Sciatic nerve (tissue), 2 donors: Measurements from ENCODE around the gene KCNMA1. TPM values are rescaled to one million over a fixed set of nuclear protein-coding genes. Genes with fewer than 3 reads are reported as not detected.

Experiments
- ATAC-seq: fragments of 200-7000 bp; cut with Tn5 transposase; one replicate; pipeline ENCODE4 v1.9.1; 2020; ENCODE audit warnings: mild to moderate bottlenecking, moderate library complexity
- DNase-seq: peaks from one replicate; pipeline ENCODE4 v3.0.0-alpha.2; 2020; ENCODE audit warnings: low spot score
- intact Hi-C: fragments of 100-400 bp; cut with DNase I; formaldehyde crosslinking; loops from one replicate; pipeline ENCODE4 v1.14.2; 2022
- total RNA-seq: library from RNA; stranded (reverse); fragmentation: NEBNext Ultra II Directional; extraction: Animal tissue kit (Norgen Biotek cat#: 25700); gene quantifications from one replicate; pipeline ENCODE4 v1.2.1, GENCODE V29; 2021
- donor health status: DM: no; HTN: no; CAD: no.
- donor health status: DM: no; HTN: no; CAD: no.

KCNMA1 gene
- total RNA-seq, 1 donor from 2014 or later: 10.7 TPM

DNA sequence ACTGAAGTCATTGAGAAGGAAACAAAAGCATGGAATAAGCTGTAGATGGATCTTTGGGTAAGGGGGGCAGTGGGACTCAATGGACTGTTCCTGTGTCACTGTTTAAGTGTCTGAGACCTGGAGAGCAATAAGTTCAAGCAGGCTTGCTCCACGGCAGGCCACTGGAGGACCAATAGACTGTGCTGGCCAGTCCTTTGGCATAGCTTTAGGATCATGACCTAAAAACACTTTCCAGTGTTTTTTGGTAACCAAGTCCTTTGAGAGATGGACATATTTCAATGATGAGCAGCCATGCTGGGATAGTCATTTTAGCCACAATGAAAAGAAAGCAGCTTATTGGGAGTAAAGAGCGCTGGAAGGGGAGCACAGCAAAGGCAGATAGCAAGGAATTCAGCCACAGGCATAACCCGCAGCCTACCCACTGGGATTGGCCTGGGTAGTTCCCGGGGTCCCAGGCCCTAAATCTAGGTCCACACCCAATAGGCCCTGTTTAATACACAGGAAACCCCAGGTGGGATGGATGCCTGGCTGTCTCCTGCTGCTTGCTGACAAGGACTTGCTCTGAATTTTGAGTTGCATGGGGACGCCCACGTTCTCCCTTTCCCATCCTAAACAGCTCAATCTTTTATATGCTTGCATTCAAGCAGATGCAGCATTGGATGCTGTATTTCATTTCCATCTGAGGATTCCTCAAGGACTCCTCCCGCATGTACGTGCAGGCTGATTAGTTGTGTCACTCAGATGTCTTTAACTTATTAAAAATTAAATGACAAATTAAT, 727.2 kb downstream of the KCNMA1 start:
- intact Hi-C loops: no loop called here
- ATAC-seq (peak; percentile 86), DNase-seq (no peak)

DNA sequence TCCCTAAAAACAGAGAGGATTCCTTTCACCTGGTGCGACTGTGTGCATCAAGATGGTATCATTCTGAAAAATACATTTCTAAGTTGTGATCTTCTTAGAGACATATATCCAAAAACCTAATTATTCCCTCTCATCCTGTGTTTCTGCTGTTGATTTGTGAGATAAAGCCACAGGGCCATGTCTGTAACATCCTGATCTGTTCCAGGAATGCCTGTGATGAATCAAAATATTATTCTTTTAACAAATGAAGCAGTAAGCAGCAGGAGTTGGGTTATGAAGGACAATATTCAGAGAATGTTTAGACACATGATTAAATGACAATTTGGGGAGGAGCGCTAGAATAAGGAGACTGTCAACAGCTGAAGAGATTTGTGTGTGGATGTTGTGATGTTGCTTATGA, 731.4 kb downstream of the KCNMA1 start:
- ATAC-seq: no peak
- intact Hi-C loops: no loop called here

DNA sequence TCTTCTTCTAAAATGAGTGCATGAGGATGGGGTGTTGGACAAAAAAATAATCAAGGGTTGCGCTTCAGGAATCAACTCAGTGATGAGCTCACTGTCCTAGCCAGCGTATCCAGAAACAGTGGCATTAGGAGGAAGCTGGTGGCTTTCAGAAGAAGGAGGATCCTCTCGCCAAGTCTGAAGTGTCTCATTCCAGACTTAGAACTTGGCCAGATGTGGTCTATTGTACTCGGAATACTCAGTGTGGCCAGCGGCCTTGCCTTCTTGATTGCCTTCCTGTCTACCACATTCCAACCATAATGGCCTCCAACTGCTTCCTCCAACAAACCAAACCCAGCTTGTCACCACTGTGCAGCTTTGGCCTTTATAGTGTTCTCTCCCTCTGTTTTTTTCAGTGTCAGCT, 732.4 kb downstream of the KCNMA1 start:
- DNase-seq (no peak), ATAC-seq (no peak)
- intact Hi-C loops: no loop called here

More for the DNA sequence above, 731.4 kb downstream of the KCNMA1 start:
- no peak for DNase-seq

DNA sequence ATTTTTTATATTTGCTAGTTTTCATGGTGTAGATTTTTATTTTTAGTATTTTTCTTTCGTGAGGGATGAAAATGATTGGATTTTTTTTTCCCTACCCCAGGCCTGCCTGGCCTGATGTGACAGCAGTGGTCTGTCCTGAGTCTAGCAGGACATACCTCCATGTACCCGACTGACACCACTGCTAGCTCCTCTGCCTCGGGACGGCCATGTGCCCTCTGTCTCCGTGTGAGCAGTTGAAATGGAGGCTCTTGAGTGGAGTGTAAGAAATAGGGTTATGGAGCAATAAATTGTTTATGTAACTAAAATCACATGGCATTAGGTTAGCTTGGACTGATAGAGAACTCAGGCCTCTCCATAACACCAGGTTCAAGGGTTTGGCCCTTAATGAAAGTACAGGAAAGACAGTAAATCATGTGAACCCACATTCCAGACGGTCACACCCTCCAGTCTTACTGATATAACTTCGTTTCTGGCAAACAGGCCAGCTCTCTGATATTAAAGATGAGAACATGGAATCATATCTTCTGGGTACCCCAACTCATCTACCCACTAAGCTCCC, 734.1 kb downstream of the KCNMA1 start:
- intact Hi-C loops: no loop called here
- DNase-seq: no peak
- ATAC-seq: no peak

DNA sequence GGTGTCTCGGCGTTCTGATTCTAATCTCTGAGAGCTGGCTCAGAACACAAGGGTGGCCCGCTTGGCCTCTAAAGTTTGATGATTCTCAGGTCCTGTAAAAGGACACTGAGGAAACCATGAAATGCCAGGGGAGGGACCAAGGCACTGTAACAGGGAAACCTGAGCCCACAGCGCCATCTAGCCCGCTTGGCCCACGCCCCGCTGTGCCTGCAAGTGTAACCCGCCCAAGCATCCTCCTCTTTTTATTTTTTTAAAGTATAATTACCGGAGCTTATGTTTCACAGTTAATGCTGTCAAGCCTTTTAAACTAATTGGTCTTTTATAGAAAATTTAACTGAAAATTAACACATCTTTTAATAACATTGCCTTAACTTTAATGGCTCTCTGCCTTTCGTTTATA, 734.7 kb downstream of the KCNMA1 start:
- intact Hi-C loops: no loop called here
- DNase-seq (peak; percentile 75), ATAC-seq (peak; percentile 60)

DNA sequence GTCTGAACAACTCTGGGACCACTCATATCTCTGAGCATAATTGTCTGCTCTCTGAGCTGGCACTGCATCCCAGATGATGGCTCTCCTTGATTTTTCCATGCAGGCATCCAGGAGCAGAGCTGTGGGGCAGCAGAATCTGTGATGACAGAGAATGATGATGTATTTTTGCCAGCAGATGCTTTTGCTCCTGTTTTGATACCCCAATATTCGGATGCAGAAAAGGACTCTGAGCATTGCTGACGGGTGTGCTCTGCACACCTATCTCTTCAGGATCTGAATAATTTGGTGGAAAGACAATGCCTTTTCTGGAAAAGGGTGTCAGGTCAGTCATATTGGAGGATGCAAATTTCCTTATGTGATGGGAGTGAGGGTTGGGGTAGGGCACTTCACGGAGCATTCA, 735.9 kb downstream of the KCNMA1 start:
- DNase-seq (no peak), ATAC-seq (no peak)
- intact Hi-C loops: no loop called here

DNA sequence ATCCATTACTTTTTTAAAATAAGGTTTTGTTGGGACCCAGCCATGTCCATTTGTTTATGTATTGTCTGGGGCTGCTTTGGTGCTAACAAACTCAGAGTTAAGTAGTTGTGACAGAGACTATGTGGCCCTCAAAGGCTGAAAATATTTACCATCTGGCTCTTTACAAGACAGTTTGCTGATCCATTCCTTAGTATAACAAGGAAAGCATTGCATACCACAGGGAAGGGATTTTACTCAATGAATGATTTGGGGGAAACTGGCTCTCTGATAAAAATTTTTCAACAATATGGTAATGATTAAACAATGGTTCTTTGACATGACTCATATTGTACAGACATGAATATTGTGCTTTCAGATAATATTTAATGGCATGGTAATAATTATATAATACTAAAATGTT, 738.1 kb downstream of the KCNMA1 start:
- no peak for DNase-seq
- no peak for ATAC-seq
- intact Hi-C loops: no loop called here

DNA sequence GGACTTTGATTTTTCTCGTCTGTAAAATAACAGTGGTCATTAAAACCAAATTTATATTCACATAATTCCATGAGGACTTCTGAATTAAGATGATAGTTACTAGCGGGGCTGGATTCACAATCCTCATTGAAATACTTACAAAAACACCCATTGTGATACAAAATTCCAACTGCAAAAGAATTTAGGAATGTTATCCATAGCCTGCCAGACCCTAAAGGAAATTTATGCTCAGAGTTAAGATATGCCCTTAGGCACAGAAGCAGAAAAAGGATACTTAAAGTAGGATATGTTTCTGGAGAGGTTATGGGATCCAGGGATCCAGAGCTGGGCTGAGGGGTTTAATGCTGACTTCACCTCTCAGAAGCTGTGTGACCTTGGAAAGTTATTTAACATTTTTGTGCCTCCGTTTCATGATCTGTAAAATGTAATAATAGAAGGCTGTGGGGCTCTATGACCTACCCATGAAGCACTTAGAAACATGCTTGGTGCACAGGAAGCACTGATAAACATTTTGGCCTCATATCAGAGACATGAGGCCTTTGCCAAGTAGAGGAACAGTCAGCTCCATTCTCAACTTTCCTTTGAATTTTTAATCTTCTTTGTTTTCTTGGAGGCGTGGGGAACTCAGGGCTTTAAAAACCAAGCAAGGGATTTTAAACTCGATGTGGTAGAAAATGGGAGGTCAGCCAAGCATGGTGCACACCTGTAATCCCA, 744.7 kb downstream of the KCNMA1 start:
- DNase-seq: no peak
- intact Hi-C loops: no loop called here
- ATAC-seq: no peak

DNA sequence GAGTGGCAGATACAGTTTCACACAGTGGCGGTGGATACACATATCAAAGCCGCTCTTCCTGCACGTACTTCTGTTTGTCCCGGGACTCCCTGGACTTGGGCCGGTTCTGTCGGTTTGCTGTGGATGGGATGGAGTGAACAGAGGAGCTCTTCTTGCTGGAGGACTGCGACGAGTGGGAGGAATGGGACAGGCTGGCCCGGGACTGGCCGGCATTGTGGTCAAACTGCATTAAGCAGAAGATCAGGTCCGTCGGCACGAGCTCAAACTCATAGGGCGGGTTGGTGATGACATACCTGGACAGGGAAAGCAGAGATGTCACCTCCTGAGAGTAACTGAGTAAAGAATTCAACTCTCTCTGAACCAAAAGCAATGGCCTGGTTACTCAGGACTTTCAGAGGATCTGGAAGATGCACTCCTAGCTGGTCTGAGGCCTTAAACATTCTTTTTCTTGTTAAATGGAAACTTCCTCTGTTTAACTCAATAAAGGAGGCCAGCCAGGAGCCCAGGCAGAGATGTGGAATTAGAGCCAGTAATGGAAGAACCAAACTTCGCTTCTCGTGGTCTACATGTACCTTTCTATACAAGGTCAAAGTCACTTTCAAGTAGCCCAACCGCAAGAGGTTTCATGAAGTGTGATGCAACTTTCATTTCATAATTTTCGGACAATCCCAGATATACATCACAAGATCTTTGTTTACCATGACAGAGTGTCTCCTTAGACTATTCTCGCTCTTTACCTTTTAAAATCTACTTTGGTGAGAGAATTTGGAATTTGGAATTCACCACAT, 750.2 kb downstream of the KCNMA1 start:
- intact Hi-C loops: no loop called here
- no peak for ATAC-seq
- DNase-seq: no peak

DNA sequence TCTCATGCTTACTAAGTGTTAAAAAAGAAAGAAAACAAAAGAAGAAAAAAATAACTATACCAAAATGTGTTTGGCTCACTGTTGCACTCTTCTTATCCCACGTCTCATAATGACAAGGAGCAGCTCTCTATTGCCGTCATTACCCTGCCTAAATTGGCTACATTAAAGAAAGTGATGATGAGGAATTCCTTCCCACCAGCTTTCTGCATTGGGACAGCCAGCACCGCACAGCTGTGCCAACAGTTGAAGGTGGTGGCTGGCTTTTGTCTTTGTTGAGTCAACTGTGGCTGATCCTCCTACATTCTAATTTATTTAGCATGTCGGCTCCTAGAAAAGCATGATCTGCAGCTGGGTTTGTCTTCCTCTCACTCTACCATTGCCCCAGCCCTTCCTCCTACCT, 751.8 kb downstream of the KCNMA1 start:
- DNase-seq (no peak), ATAC-seq (no peak)
- intact Hi-C loops: no loop called here

DNA sequence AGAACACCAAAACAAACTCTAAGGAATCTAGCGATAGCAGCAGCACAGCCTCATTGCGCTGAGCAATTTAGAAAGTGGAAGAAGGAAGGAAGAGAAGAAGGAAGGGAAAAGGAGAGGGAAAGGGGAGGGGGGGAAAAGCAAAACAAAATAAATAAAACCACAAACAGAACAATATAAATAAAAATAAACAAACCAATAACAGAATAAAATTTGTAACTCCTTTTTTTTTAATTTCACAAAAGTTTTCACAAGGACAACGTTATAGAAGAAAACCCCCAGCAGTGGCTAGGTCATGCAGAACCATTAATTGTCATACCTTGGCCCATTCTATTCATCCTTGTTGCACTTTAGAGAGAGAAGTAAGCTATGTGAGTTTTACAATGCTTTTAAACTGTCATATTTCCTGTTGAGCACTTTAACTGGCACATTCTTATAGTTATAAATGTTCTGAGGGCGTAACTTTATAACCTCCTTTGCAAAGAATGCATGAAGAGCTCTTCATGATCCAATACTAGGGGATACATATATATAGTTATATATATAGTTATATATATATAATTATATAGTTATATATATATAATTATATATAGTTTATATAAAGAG, 752.8 kb downstream of the KCNMA1 start:
- intact Hi-C loops: no loop called here
- ATAC-seq: no peak

DNA sequence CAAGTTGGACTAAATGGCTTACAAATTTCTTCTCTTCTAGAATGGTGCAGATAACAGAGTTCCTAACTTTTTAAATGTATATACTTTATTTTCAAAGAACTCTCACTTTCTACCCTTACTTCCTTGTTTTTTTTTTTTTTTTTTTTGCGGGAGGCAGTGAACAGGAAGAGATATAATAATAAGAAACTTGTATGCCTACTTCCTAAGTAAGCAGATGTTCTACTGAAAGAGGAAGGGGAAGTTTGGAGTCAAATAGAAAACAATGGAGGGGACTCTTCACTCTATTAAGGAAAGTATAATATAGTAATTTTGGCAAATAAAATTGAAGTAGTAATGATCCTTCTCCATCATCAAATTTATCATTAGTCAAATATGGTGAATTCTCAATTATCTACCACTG, 754.0 kb downstream of the KCNMA1 start:
- no peak for DNase-seq
- ATAC-seq: peak; percentile 38
- intact Hi-C loops: no loop called here

More for the DNA sequence above, 752.8 kb downstream of the KCNMA1 start:
- DNase-seq: no peak

DNA sequence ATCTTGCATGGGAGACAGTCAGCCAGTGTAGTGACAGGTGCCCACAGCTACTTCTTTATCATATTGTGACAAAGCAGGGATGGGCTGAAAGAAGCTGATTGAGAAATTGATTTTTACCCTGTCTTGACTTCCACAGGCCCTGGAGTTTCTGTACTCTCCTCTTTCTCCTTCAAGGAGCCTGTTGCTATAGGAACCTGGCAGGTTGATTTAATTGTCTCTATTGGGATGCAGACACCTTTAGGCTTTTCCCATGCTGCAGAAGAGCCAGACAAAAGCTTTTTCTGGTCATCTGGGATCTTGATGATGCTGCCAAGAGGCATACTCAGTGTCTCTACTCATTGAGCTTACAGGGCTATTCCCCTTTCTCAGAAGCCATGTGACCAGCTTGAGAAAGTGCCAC, 754.8 kb downstream of the KCNMA1 start:
- no peak for DNase-seq
- no peak for ATAC-seq
- intact Hi-C loops: no loop called here

DNA sequence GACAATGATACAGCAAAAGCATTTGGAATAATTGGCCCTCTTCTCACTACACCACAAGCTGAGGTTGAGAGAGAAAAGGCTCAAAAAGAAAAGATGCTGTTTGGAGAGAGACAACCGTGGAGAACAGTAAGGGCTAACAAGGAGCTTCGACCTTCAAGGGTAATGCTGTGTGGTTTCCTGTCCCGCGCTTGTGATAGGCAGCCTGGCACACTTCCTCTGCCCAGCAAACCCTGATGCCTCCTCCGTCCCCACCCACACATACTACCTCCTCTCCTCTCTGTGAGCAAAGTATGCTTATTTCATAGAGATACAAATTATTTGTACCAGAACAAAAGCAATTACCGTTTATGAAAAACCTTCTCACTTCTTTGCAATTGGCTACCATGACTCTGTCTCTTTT, 755.4 kb downstream of the KCNMA1 start:
- ATAC-seq: peak; percentile 72
- no peak for DNase-seq
- intact Hi-C loops: no loop called here

DNA sequence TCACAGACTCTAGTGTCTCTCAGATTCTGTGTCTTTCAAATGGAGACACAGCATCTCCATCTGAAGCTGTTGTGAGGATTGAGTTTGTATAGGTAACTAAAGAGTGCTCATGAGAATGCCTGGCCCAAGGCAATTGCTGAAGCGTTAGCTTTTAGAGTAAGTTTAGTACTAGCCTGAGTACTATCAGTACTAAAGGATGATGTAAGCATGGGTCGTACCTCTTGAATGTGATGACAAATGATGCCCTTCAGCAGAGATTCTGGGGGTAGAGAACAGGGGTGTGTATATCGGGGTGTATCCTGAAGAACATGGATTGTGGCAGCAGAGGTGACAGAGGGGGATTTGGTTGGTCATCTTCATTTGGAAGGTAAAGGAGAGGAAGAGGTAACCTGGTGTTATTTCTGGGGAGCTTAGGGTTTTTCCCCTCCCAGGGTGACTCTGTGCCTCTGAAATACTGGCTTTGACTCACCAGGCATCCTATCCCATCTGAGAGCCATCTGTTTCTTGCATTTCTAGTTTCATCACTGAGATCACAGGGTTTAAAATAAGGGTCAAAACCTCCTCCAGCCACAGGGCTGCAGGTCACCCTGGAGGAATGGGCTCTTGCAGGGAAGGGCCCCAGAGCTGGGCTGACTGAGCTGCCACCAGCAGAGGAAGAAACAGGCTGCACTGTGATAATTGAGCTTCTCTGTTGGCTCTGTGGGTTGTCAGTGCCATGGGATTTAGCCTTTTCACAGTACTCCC, 756.0 kb downstream of the KCNMA1 start:
- ATAC-seq: peak; percentile 81
- intact Hi-C loops: no loop called here
- DNase-seq: no peak

DNA sequence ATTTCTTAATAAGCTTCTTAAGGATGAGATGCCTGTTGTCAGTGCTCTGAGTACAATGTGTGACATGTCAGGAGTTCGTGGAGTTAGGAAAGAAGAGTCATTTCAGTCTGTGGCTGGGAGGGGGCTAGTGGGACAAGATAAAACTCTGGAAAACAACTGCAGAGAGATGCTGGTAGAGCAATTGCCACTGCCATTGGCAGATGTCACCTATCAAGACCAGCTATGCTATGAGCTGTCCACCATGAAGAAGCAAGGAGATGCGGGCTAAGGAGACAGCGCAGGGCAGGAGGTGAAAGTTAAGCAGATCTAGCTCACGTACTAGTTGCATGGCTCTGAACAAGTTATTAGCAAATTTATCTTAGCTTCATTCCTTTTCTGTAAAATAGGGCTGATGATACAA, 756.7 kb downstream of the KCNMA1 start:
- ATAC-seq (no peak), DNase-seq (no peak)
- intact Hi-C loops: no loop called here

DNA sequence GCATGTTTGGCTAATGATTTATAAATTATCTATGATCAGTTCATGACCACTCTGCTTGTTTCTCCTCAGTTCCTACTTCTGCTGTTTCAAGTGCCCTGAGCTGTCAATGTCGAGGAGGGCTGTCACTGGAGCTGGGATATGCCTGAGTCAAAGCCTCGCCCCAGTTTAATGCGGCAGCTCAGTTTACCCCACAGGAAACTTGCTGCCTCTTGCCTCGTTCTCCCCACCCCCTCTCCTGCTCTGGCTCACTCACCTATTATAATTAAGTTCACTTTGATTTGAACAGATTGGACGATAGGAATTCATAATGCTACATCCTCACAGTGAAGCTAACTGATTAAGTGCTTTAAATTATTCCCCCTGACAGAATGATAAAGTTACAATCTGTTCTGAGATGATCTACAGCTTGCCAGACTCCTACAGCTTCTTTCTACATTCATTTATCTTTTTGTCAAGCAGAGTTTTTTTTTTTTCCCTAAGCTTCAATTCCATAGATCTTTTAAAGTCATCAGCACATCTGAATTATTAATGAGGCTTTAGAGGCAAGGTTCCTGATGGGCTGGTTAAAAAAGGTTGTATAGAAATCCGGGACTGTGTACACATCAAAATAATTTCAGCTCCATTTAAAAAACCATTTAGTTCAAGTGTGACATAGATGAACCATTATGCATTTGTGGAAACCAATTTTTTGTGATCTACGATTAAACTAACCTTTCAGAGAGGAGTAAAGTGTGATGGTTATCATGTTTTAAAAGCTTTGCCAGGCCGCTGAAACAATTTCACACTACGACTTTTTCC, 758.3 kb downstream of the KCNMA1 start:
- ATAC-seq: no peak
- intact Hi-C loops: no loop called here
- DNase-seq: no peak

DNA sequence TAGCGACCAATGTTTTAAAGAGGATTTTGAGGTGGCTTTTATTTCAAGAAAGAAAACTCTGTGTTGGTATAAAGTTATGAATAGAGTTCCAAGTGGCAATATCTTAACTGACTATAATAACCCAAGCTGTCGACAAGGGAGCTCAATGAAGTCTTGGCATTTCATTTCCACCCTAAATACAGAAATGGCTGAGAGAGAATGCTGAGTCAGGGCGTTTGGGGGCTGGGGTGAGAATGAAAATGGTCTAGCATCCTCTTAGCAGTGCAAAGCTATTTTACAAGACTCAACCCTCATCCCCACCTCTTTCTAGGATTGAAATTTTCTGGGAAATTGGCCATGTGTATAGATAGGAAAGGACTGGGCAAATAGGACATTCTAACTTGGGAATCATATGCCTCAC, 759.1 kb downstream of the KCNMA1 start:
- DNase-seq: no peak
- intact Hi-C loops: no loop called here
- no peak for ATAC-seq
